ENCODE results near the gene MYO1G.

The MYO1G gene

DNA sequence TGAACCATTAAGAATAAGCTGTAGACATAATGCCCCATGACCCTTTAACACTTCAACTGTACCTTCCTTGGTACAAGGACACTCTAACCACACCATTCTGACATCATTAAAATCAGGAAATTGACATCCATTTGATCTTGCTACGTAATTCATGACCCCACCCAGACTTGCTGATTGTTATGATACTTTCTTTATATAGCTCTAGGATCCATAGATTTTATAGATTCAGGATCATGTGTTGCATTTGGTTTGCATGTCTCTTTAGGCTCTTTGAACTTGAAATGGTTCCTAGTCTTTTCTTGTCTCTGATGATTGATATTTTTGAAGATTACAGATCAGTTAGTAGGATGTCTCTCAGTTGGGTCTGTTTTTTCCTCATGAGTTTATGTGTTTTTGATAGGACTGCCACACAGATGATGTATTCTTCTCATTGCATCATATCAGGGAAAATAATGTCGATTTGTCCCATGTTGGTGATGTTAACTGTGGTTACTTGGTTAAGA, 34.7 kb upstream of the MYO1G start:
- no peak for ATAC-seq
- TF ChIP-seq ZFP3 (CRISPR knock-in tag; IDR thresholded peaks at IDR 0.05) (no peak), CSDC2 (CRISPR knock-in tag; IDR thresholded peaks at IDR 0.05) (no peak), CREB5 (CRISPR knock-in tag; IDR thresholded peaks at IDR 0.05; ENCODE audit: low read depth) (no peak), ZFP30 (CRISPR knock-in tag; IDR thresholded peaks at IDR 0.05) (no peak), CSRNP3 (CRISPR knock-in tag; IDR thresholded peaks at IDR 0.05) (no peak), GLIS3 (CRISPR knock-in tag; IDR thresholded peaks at IDR 0.05) (no peak), SNAI2 (CRISPR knock-in tag; IDR thresholded peaks at IDR 0.05) (no peak), ZNF70 (CRISPR knock-in tag; IDR thresholded peaks at IDR 0.05) (no peak), RARB (CRISPR knock-in tag; IDR thresholded peaks at IDR 0.05) (no peak), PATZ1 (CRISPR knock-in tag; IDR thresholded peaks at IDR 0.05; ENCODE audit: borderline replicate concordance) (no peak), ARNTL (CRISPR knock-in tag; IDR thresholded peaks at IDR 0.05; ENCODE audit: borderline replicate concordance, low read depth) (no peak), TOX (CRISPR knock-in tag; IDR thresholded peaks at IDR 0.05; ENCODE audit: borderline replicate concordance) (no peak), BACH2 (CRISPR knock-in tag; IDR thresholded peaks at IDR 0.05; ENCODE audit: borderline replicate concordance) (no peak), PPARA (CRISPR knock-in tag; IDR thresholded peaks at IDR 0.05; ENCODE audit: borderline replicate concordance) (no peak), ISL1 (CRISPR knock-in tag; IDR thresholded peaks at IDR 0.05) (no peak), TSHZ2 (CRISPR knock-in tag; IDR thresholded peaks at IDR 0.05) (no peak)
- TF ChIP-seq, protein P1, sequence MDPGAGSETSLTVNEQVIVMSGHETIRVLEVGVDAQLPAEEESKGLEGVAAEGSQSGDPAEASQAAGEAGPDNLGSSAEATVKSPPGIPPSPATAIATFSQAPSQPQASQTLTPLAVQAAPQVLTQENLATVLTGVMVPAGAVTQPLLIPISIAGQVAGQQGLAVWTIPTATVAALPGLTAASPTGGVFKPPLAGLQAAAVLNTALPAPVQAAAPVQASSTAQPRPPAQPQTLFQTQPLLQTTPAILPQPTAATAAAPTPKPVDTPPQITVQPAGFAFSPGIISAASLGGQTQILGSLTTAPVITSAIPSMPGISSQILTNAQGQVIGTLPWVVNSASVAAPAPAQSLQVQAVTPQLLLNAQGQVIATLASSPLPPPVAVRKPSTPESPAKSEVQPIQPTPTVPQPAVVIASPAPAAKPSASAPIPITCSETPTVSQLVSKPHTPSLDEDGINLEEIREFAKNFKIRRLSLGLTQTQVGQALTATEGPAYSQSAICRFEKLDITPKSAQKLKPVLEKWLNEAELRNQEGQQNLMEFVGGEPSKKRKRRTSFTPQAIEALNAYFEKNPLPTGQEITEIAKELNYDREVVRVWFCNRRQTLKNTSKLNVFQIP (CRISPR knock-in tag; IDR thresholded peaks at IDR 0.05; ENCODE audit: borderline replicate concordance, low read depth), result no peak

DNA sequence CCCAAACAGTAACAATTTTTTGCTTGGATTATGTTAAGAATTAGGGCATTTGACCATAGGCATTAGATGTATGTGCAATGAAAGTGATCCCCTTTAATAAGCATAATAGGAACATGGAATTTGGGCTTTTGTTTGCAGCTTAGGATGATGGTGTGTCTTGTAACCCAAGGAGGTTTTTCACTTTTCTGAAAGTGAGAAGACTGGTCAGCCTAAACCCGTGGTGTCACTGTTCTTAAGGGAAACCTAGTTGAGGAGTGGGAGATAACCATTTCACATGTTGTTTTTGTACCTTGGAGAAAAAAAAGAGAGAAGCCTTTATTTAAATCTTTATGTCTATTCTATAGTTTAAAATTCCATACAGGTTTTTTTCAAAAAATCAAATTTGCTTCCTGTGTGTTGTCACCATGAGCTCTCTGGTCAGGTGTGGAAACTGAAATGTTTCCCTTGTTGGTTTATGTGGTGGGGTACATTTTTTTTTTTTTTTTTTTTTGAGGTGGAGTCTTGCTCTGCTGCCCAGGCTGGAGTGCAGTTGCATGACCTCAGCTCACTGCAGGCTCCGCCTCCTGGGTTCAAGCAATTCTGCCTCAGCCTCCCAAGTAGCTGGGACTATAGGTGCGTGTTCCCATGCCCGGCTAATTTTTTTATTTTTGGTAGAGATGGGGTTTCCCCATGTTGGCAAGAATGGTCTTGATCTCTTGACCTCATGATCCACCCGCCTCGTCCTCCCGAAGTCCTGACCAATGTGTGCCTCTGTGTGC, 28.9 kb upstream of the MYO1G start:
- no peak for ATAC-seq
- TF ChIP-seq TCF4 (CRISPR knock-in tag; IDR thresholded peaks at IDR 0.05; ENCODE audit: borderline replicate concordance), result no peak
- TF ChIP-seq TOX (CRISPR knock-in tag; IDR thresholded peaks at IDR 0.05; ENCODE audit: borderline replicate concordance), result no peak
- TF ChIP-seq ZFP3 (CRISPR knock-in tag; IDR thresholded peaks at IDR 0.05), result no peak
- no peak for TF ChIP-seq PPARA (CRISPR knock-in tag; IDR thresholded peaks at IDR 0.05; ENCODE audit: borderline replicate concordance)
- TF ChIP-seq ZC3H10 (CRISPR knock-in tag; IDR thresholded peaks at IDR 0.05), result no peak
- no peak for TF ChIP-seq ZNF70 (CRISPR knock-in tag; IDR thresholded peaks at IDR 0.05)
- TF ChIP-seq ZNF8 (CRISPR knock-in tag; IDR thresholded peaks at IDR 0.05), result no peak
- no peak for TF ChIP-seq RARB (CRISPR knock-in tag; IDR thresholded peaks at IDR 0.05)
- no peak for TF ChIP-seq PATZ1 (CRISPR knock-in tag; IDR thresholded peaks at IDR 0.05; ENCODE audit: borderline replicate concordance)
- no peak for TF ChIP-seq CSRNP3 (CRISPR knock-in tag; IDR thresholded peaks at IDR 0.05)
- TF ChIP-seq OSR1 (CRISPR knock-in tag; IDR thresholded peaks at IDR 0.05), result no peak

Measured in SK-N-SH treated with all-trans-retinoic acid at 6 μM for 48 hours (cell line).